ENCODE data around the gene CD52. TPM values are rescaled to one million over a fixed set of nuclear protein-coding genes. Genes with fewer than 3 reads are reported as not detected.

The CD52 gene
- total RNA-seq, 1 experiment from 2014 or later = 1.2 TPM

- intact Hi-C loops (cut with micrococcal nuclease; ENCODE audit: unreplicated experiment) = no loop called here
- 0 out of 2 replicates have a peak, but pooled peaks cover 5% of the 10 kb centered on the region for H3K4me1 ChIP-seq (replicated peaks; ENCODE audit: insufficient read depth)
- BruUV-seq (replicated peaks) = no TSS peak
- H3K4me2 ChIP-seq = no peak overlapping the region
- no peaks in the 10 kb centered on the region for H3K9me3 ChIP-seq (ENCODE audit: insufficient read depth, low read depth)
- H3K36me3 ChIP-seq (ENCODE audit: low read depth) = no peaks in the 10 kb centered on the region
- no peak for DNase-seq
- no peak for TF ChIP-seq EZH2 (IDR thresholded peaks at IDR 0.05; ENCODE audit: low read depth)
- TF ChIP-seq, protein P1, sequence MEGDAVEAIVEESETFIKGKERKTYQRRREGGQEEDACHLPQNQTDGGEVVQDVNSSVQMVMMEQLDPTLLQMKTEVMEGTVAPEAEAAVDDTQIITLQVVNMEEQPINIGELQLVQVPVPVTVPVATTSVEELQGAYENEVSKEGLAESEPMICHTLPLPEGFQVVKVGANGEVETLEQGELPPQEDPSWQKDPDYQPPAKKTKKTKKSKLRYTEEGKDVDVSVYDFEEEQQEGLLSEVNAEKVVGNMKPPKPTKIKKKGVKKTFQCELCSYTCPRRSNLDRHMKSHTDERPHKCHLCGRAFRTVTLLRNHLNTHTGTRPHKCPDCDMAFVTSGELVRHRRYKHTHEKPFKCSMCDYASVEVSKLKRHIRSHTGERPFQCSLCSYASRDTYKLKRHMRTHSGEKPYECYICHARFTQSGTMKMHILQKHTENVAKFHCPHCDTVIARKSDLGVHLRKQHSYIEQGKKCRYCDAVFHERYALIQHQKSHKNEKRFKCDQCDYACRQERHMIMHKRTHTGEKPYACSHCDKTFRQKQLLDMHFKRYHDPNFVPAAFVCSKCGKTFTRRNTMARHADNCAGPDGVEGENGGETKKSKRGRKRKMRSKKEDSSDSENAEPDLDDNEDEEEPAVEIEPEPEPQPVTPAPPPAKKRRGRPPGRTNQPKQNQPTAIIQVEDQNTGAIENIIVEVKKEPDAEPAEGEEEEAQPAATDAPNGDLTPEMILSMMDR (conservative IDR thresholded peaks at IDR 0.05) = no peak
- ChIA-PET POLR2A (ENCODE audit: unreplicated experiment) (interaction anchor here (0.7 kb wide), 1 partner anchor 11 kb away, joined by 3 read pairs; no protein-coding TSS in a partner anchor), CTCF (no interaction called here)
- H3K79me2 ChIP-seq (ENCODE audit: low read depth) = no peaks in the 10 kb centered on the region
- H2AFZ ChIP-seq = no peak overlapping the region
- H3K27ac ChIP-seq = no peak overlapping the region
- no peak overlapping the region for H3K4me3 ChIP-seq
- H4K20me1 ChIP-seq (ENCODE audit: insufficient read depth) = no peaks in the 10 kb centered on the region
- H3K9me2 ChIP-seq (ENCODE audit: insufficient read depth) = no peaks in the 10 kb centered on the region
- H3K27me3 ChIP-seq (ENCODE audit: insufficient read depth, low read depth) = no peaks in the 10 kb centered on the region
- no peaks in the 10 kb centered on the region for H3F3A ChIP-seq (ENCODE audit: insufficient read depth, low read depth)
Measured at GRCh38 chr1:26318338-26319064, 743 bp downstream of the CD52 start.

- H3F3A ChIP-seq (ENCODE audit: insufficient read depth, low read depth) = no peaks in the 10 kb centered on the region
- H3K27ac ChIP-seq = no peak overlapping the region
- no peak overlapping the region for H2AFZ ChIP-seq
- H3K27me3 ChIP-seq (ENCODE audit: insufficient read depth, low read depth) = no peaks in the 10 kb centered on the region
- H3K4me3 ChIP-seq = no peak overlapping the region
- intact Hi-C loops (cut with micrococcal nuclease; ENCODE audit: unreplicated experiment) = loop anchor here (1.0 to 5.0 kb wide), 5 partner anchors 42 to 284 kb away; no protein-coding TSS in a partner anchor
- H3K4me1 ChIP-seq (replicated peaks; ENCODE audit: insufficient read depth) = no peaks in the 10 kb centered on the region
- TF ChIP-seq, protein P1 (conservative IDR thresholded peaks at IDR 0.05) = no peak
- no peak for TF ChIP-seq EZH2 (IDR thresholded peaks at IDR 0.05; ENCODE audit: low read depth)
- no TSS peak for BruUV-seq (replicated peaks)
- no peaks in the 10 kb centered on the region for H3K79me2 ChIP-seq (ENCODE audit: low read depth)
- DNase-seq = no peak
- no peaks in the 10 kb centered on the region for H3K36me3 ChIP-seq (ENCODE audit: low read depth)
- no peak overlapping the region for H3K4me2 ChIP-seq
- CTCF ChIA-PET = interaction anchor here (1.0 to 1.6 kb wide), 2 partner anchors 11 to 45 kb away, joined by 3 read pairs; no protein-coding TSS in a partner anchor
- H3K9me3 ChIP-seq (ENCODE audit: insufficient read depth, low read depth) = no peaks in the 10 kb centered on the region
- no peaks in the 10 kb centered on the region for H3K9me2 ChIP-seq (ENCODE audit: insufficient read depth)
- H4K20me1 ChIP-seq (ENCODE audit: insufficient read depth) = no peaks in the 10 kb centered on the region
- POLR2A ChIA-PET (ENCODE audit: unreplicated experiment) = no interaction called here
Measured at GRCh38 chr1:26320896-26321295, 3.1 kb downstream of the CD52 start.

GRCh38 chr1:26321315-26322041 is 3.7 kb downstream of the CD52 start:
- intact Hi-C loops (cut with micrococcal nuclease; ENCODE audit: unreplicated experiment) = loop anchor here (1.0 to 5.0 kb wide), 5 partner anchors 42 to 284 kb away; no protein-coding TSS in a partner anchor
- Histone ChIP-seq H3K4me3 (no peak overlapping the region), H2AFZ (no peak overlapping the region), H3K79me2 (ENCODE audit: low read depth) (no peaks in the 10 kb centered on the region), H3F3A (ENCODE audit: insufficient read depth, low read depth) (no peaks in the 10 kb centered on the region), H4K20me1 (ENCODE audit: insufficient read depth) (no peaks in the 10 kb centered on the region), H3K9me3 (ENCODE audit: insufficient read depth, low read depth) (no peaks in the 10 kb centered on the region), H3K4me1 (replicated peaks; ENCODE audit: insufficient read depth) (no peaks in the 10 kb centered on the region), H3K9me2 (ENCODE audit: insufficient read depth) (no peaks in the 10 kb centered on the region), H3K4me2 (no peak overlapping the region), H3K27ac (no peak overlapping the region), H3K36me3 (ENCODE audit: low read depth) (no peaks in the 10 kb centered on the region), H3K27me3 (ENCODE audit: insufficient read depth, low read depth) (no peaks in the 10 kb centered on the region)
- no TSS peak for BruUV-seq (replicated peaks)
- TF ChIP-seq, protein P1 (conservative IDR thresholded peaks at IDR 0.05) = peak; percentile 80
- no peak for TF ChIP-seq EZH2 (IDR thresholded peaks at IDR 0.05; ENCODE audit: low read depth)
- ChIA-PET CTCF (interaction anchor here (0.6 to 1.6 kb wide), 6 partner anchors 10 to 152 kb away, joined by 3 to 7 read pairs (median 3); partner anchors contain the start of genes C1orf232 and ZNF593), POLR2A (ENCODE audit: unreplicated experiment) (interaction anchor here (1.0 kb wide), 1 partner anchor 111 kb away, joined by 4 read pairs; the partner anchor contains the start of gene DHDDS)
- DNase-seq = peak; percentile 42 to 86

All from PC-9 (cell line).